GM12878 (cell line): ENCODE measurements around the gene SSX1.

ENCODE experiments used
- ASH2L ChIP-seq: fragments of 300-600, 200-600 bp; sonication (generic); IDR thresholded peaks from 2 replicates; pipeline ENCODE4 v1.6.1; 2017; ENCODE audit warnings: low read depth, mild to moderate bottlenecking, borderline replicate concordance
- BHLHE40 ChIP-seq, 2 experiments: fragments of 450-650 bp in 1 of 2; IDR thresholded peaks; 2 replicates each; pipeline ENCODE4 v1.6.1; 2011 to 2017; ENCODE audit warnings: low read depth in 2 of 2, borderline replicate concordance in 1 of 2, improper control_type of control experiment in 1 of 2, low read length in 1 of 2, mild to moderate bottlenecking in 1 of 2
- BMI1 ChIP-seq: fragments of 450-650 bp; IDR thresholded peaks from 2 replicates; pipeline ENCODE4 v1.6.1; 2016; ENCODE audit warnings: mild to moderate bottlenecking, moderate library complexity, borderline replicate concordance
- CBX5 ChIP-seq: sonication (generic); IDR thresholded peaks from 2 replicates; pipeline ENCODE4 v1.6.1; 2016; ENCODE audit warnings: low read depth, moderate library complexity, mild to moderate bottlenecking, inconsistent platforms
- CTCF ChIP-seq, 3 experiments: IDR thresholded peaks in 2 of 3; conservative IDR thresholded peaks in 1 of 3; 2 replicates each; pipeline ENCODE4 v1.5.1; 2011; ENCODE audit warnings: low read depth in 3 of 3, low read length in 3 of 3, mild to moderate bottlenecking in 3 of 3, control low read depth in 2 of 3, moderate library complexity in 2 of 3, inconsistent platforms in 1 of 3, mixed read lengths in 1 of 3; ENCODE audit not compliant: control insufficient read depth in 2 of 3, insufficient read depth in 1 of 3; ENCODE audit errors: extremely low read depth in 1 of 3
- POLR2A ChIP-seq: IDR thresholded peaks from 2 replicates; pipeline ENCODE4 v1.6.1; 2011; ENCODE audit warnings: low read depth, mild to moderate bottlenecking, low read length
- ZNF24 ChIP-seq: fragments of 450-650 bp; IDR thresholded peaks from 2 replicates; pipeline ENCODE4 v1.6.1; 2017; ENCODE audit warnings: antibody characterized with exemption, mild to moderate bottlenecking
- TF ChIP-seq, protein P1 (sequence below): fragments of 450-650 bp; IDR thresholded peaks from 2 replicates; pipeline ENCODE4 v1.6.1; 2016; ENCODE audit warnings: mild to moderate bottlenecking

GRCh38 chrX:48278958-48279357 is 23.8 kb downstream of the SSX1 start:
- TF ChIP-seq POLR2A (no peak), BHLHE40 (IDR thresholded peaks at IDR 0.05; ENCODE audit: borderline replicate concordance in 1 of 2, low read depth in 2 of 2, low read length in 1 of 2) (no peak), ASH2L (no peak), CTCF (IDR thresholded peaks at IDR 0.05 in 2 of 3, conservative IDR thresholded peaks at IDR 0.05 in 1 of 3; ENCODE audit: control insufficient read depth in 2 of 3, extremely low read depth in 1 of 3, insufficient read depth in 1 of 3, low read depth in 3 of 3, low read length in 3 of 3) (no peak), ZNF24 (no peak), CBX5 (no peak), BMI1 (no peak)
- TF ChIP-seq, protein P1, sequence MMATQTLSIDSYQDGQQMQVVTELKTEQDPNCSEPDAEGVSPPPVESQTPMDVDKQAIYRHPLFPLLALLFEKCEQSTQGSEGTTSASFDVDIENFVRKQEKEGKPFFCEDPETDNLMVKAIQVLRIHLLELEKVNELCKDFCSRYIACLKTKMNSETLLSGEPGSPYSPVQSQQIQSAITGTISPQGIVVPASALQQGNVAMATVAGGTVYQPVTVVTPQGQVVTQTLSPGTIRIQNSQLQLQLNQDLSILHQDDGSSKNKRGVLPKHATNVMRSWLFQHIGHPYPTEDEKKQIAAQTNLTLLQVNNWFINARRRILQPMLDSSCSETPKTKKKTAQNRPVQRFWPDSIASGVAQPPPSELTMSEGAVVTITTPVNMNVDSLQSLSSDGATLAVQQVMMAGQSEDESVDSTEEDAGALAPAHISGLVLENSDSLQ: no peak
